GM21619 (cell line): ENCODE data around the gene C1GALT1.
A peak's percentile ranks its signal among the peaks of the same experiment; 100 is the strongest.
"Not testable (repeated sequence)": the region's sequence is repeated elsewhere in the genome, so short reads cannot be mapped to it uniquely, and the experiment has no call there.

ENCODE experiments used
- ATAC-seq: cut with Tn5 transposase; IDR thresholded peaks from one replicate; pipeline ENCODE4 v1.9.1; 2021; ENCODE audit not compliant: unreplicated experiment

C1GALT1 gene

GRCh38 chr7:7166318-7166717, 16.0 kb upstream of the C1GALT1 start:
- no peak for ATAC-seq

- ATAC-seq, result no peak
Observed at GRCh38 chr7:7169296-7169695, 13.0 kb upstream of the C1GALT1 start.

- ATAC-seq, result no peak
Observed at GRCh38 chr7:7173956-7174632, 8.2 kb upstream of the C1GALT1 start.

- no peak for ATAC-seq
Observed at GRCh38 chr7:7175075-7175695, 7.2 kb upstream of the C1GALT1 start.

- no peak for ATAC-seq
Observed at GRCh38 chr7:7176406-7177043, 5.8 kb upstream of the C1GALT1 start.

GRCh38 chr7:7177044-7177517, 5.3 kb upstream of the C1GALT1 start:
- no peak for ATAC-seq

- no peak for ATAC-seq
Observed at GRCh38 chr7:7178081-7178480, 4.3 kb upstream of the C1GALT1 start.

- ATAC-seq, result no peak
Observed at GRCh38 chr7:7178906-7179305, 3.4 kb upstream of the C1GALT1 start.

- no peak for ATAC-seq
Observed at GRCh38 chr7:7180725-7181449, 1.5 kb upstream of the C1GALT1 start.

GRCh38 chr7:7181519-7182155, 707 bp upstream of the C1GALT1 start:
- ATAC-seq, result peak; percentile 36

GRCh38 chr7:7183061-7183837, 905 bp downstream of the C1GALT1 start:
- peak; percentile 22 for ATAC-seq

- no peak for ATAC-seq
Observed at GRCh38 chr7:7183838-7184463, 1.6 kb downstream of the C1GALT1 start.

- ATAC-seq, result no peak
Observed at GRCh38 chr7:7185371-7185989, 3.1 kb downstream of the C1GALT1 start.

GRCh38 chr7:7188091-7188490, 5.7 kb downstream of the C1GALT1 start:
- ATAC-seq, result no peak

- ATAC-seq, result no peak
Observed at GRCh38 chr7:7188742-7189141, 6.4 kb downstream of the C1GALT1 start.

- ATAC-seq, result no peak
Observed at GRCh38 chr7:7190142-7190541, 7.8 kb downstream of the C1GALT1 start.

- no peak for ATAC-seq
Observed at GRCh38 chr7:7191137-7191536, 8.8 kb downstream of the C1GALT1 start.

- not testable (repeated sequence) for ATAC-seq
Observed at GRCh38 chr7:7192798-7193788, 10.7 kb downstream of the C1GALT1 start.
